Loucy (cell line): ENCODE results near the gene SQOR.

Experiments
- H2AFZ ChIP-seq: fragments of 200-600 bp; sonication (generic); 2 replicates; pipeline ENCODE4 v1.6.0; 2016; ENCODE audit warnings: antibody characterized with exemption, mild to moderate bottlenecking, low read length, moderate library complexity
- H3F3A ChIP-seq: fragments of 200-600 bp; 2 replicates; pipeline ENCODE4 v1.6.0; 2016; ENCODE audit warnings: antibody characterized with exemption, low read depth, mild to moderate bottlenecking
- H3K27me3 ChIP-seq: fragments of 200-600 bp; sonication (generic); 2 replicates; pipeline ENCODE4 v1.6.1; 2014; ENCODE audit warnings: low read length, mild to moderate bottlenecking; ENCODE audit not compliant: insufficient read depth, poor library complexity, severe bottlenecking
- H3K36me3 ChIP-seq: fragments of 200-600 bp; sonication (generic); 2 replicates; pipeline ENCODE4 v1.6.1; 2016; ENCODE audit warnings: low read length; ENCODE audit not compliant: insufficient read depth
- H3K4me1 ChIP-seq: fragments of 200-600 bp; sonication (generic); 2 replicates; pipeline ENCODE4 v1.5.1; 2014; ENCODE audit warnings: low read length, mild to moderate bottlenecking; ENCODE audit not compliant: insufficient read depth, poor library complexity, severe bottlenecking
- H3K4me2 ChIP-seq: fragments of 200-600 bp; sonication (generic); 2 replicates; pipeline ENCODE4 v1.6.0; 2014; ENCODE audit warnings: antibody characterized with exemption, low read length, low read depth, mild to moderate bottlenecking; ENCODE audit not compliant: poor library complexity, severe bottlenecking
- H3K4me3 ChIP-seq: fragments of 200-600 bp; sonication (generic); 2 replicates; pipeline ENCODE4 v1.5.1; 2014; ENCODE audit warnings: low read length, mild to moderate bottlenecking, mixed read lengths; ENCODE audit not compliant: poor library complexity, severe bottlenecking
- H3K79me2 ChIP-seq: fragments of 200-600 bp; sonication (generic); 2 replicates; pipeline ENCODE4 v1.6.1; 2014; ENCODE audit warnings: low read length; ENCODE audit not compliant: insufficient read depth
- H3K9ac ChIP-seq: fragments of 200-600 bp; sonication (generic); 2 replicates; pipeline ENCODE4 v1.6.0; 2014; ENCODE audit warnings: mild to moderate bottlenecking, low read depth, low read length, moderate library complexity; ENCODE audit not compliant: poor library complexity, severe bottlenecking
- H3K9me2 ChIP-seq: fragments of 200-600 bp; sonication (generic); replicated peaks from 2 replicates; pipeline ENCODE4 v1.6.1; 2016; ENCODE audit warnings: low read depth, low read length, mixed read lengths
- H3K9me3 ChIP-seq: fragments of 200-600 bp; sonication (generic); 2 replicates; pipeline ENCODE4 v1.6.1; 2014; ENCODE audit warnings: mild to moderate bottlenecking, antibody characterized with exemption, low read length, low read depth; ENCODE audit not compliant: insufficient read depth
- H4K20me1 ChIP-seq: fragments of 200-600 bp; sonication (generic); 2 replicates; pipeline ENCODE4 v1.6.0; 2014; ENCODE audit warnings: antibody characterized with exemption, low read length, mild to moderate bottlenecking; ENCODE audit not compliant: insufficient read depth, poor library complexity, severe bottlenecking
- CTCF ChIP-seq: fragments of 200-600 bp; sonication (generic); conservative IDR thresholded peaks from 2 replicates; pipeline ENCODE4 v1.5.1; 2014; ENCODE audit warnings: mild to moderate bottlenecking, antibody characterized with exemption, low read length
- EZH2phosphoT487 ChIP-seq: fragments of 200-600 bp; IDR thresholded peaks from 2 replicates; pipeline ENCODE4 v1.6.1; 2018; ENCODE audit warnings: antibody characterized with exemption, mild to moderate bottlenecking, moderate library complexity, borderline replicate concordance

SQOR gene

DNA sequence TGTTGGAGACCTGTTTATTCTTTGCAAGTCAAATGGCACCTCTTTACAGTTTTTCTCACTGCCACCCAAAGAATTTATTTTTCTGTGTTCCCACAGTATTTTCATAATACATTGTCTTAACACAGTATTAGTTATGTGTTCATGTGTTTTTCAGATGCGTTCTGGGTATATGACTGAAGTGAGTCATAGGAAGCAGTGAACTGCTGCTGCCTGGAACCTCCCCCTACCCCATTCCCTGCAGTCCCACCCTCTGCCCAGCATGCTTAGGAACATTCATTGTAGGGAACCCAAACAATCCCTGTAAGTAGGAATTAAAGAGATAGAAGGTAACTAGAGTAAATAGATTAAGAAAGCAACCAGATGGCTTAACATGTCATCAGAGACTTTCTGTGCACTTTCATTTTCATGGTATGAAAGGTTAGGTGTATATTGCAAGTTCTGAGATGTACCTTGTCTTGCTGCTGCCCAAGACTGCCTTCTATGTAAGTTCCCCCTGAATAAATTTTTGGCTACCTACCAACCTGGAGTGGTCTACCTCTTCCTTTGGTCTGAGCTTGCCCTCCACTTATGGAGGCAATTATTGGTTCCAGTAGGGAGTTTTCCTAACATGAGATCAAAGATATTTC is 21.9 kb upstream of the SQOR start:
- H3F3A ChIP-seq = no peaks in the 10 kb centered on the region
- H3K4me1 ChIP-seq = no peaks in the 10 kb centered on the region
- no peak for TF ChIP-seq CTCF
- no peak for TF ChIP-seq EZH2phosphoT487
- H4K20me1 ChIP-seq = no peaks in the 10 kb centered on the region
- H3K4me3 ChIP-seq = no peak overlapping the region
- H3K4me2 ChIP-seq = no peak overlapping the region
- no peaks in the 10 kb centered on the region for H3K27me3 ChIP-seq
- peaks cover 14% of the 10 kb centered on the region; the same call in 1 of the 2 replicates for H3K36me3 ChIP-seq
- H3K79me2 ChIP-seq = no peaks in the 10 kb centered on the region
- no peaks in the 10 kb centered on the region for H3K9me3 ChIP-seq
- H3K9me2 ChIP-seq = no peaks in the 10 kb centered on the region
- H2AFZ ChIP-seq = no peak overlapping the region
- H3K9ac ChIP-seq = no peak overlapping the region

- no peaks in the 10 kb centered on the region for H3K4me1 ChIP-seq
- H3K36me3 ChIP-seq = no peaks in the 10 kb centered on the region
- H3F3A ChIP-seq = no peaks in the 10 kb centered on the region
- H3K9me3 ChIP-seq = no peaks in the 10 kb centered on the region
- no peak overlapping the region for H3K4me2 ChIP-seq
- no peaks in the 10 kb centered on the region for H4K20me1 ChIP-seq
- H3K4me3 ChIP-seq = no peak overlapping the region
- H3K79me2 ChIP-seq = no peaks in the 10 kb centered on the region
- no peaks in the 10 kb centered on the region for H3K27me3 ChIP-seq
- no peak overlapping the region for H3K9ac ChIP-seq
- H2AFZ ChIP-seq = no peak overlapping the region
- no peaks in the 10 kb centered on the region for H3K9me2 ChIP-seq
- TF ChIP-seq EZH2phosphoT487 (no peak), CTCF (no peak)
These were observed 17.9 kb upstream of the SQOR start for GRCh38 chr15:45616901-45617323.

- no peak overlapping the region for H3K4me2 ChIP-seq
- H3K79me2 ChIP-seq = no peaks in the 10 kb centered on the region
- H2AFZ ChIP-seq = no peak overlapping the region
- H4K20me1 ChIP-seq = no peaks in the 10 kb centered on the region
- TF ChIP-seq CTCF (peak; percentile 52), EZH2phosphoT487 (no peak)
- H3K4me3 ChIP-seq = no peak overlapping the region
- no peaks in the 10 kb centered on the region for H3F3A ChIP-seq
- no peaks in the 10 kb centered on the region for H3K9me3 ChIP-seq
- H3K27me3 ChIP-seq = no peaks in the 10 kb centered on the region
- no peaks in the 10 kb centered on the region for H3K4me1 ChIP-seq
- no peaks in the 10 kb centered on the region for H3K36me3 ChIP-seq
- H3K9ac ChIP-seq = no peak overlapping the region
- H3K9me2 ChIP-seq = no peaks in the 10 kb centered on the region
These were observed 16.0 kb upstream of the SQOR start for GRCh38 chr15:45618813-45619212.
